IMR-90 (cell line): ENCODE measurements around the gene STX19. TPM values are rescaled to one million over a fixed set of nuclear protein-coding genes. Genes with fewer than 3 reads are reported as not detected.

Experiments used
- ATAC-seq: fragments of 200-7000 bp; cut with Tn5 transposase; 2 replicates; pipeline ENCODE4 v1.9.1; 2020; ENCODE audit warnings: low read depth, mild to moderate bottlenecking, moderate library complexity
- BruUV-seq: library from RNA; stranded (reverse); fragments of 400-500 nt; replicated peaks from 2 replicates; lab custom pipeline; 2021; lab: Mats Ljungman, UMichigan
- CTCF ChIA-PET: fragments of 300-600 bp; formaldehyde crosslinking; extraction: SDS; loops from one replicate; lab custom pipeline; 2021; ENCODE audit warnings: antibody characterized with exemption; lab: Yijun Ruan, JAX
- POLR2A ChIA-PET: fragments of 300-600 bp; sonication (Branson Sonifier 250); formaldehyde crosslinking; loops from one replicate; lab custom pipeline; 2022; ENCODE audit warnings: antibody characterized with exemption; ENCODE audit not compliant: unreplicated experiment; lab: Charles Lee
- DNase-seq: peaks from one replicate; pipeline ENCODE4 v3.0.0; 2013
- H2AFZ ChIP-seq: replicated peaks from 2 replicates; pipeline ENCODE3; 2013; ENCODE audit warnings: low read length, mild to moderate bottlenecking; ENCODE audit not compliant: poor library complexity
- H2AK5ac ChIP-seq: 2 replicates; pipeline ENCODE4 v1.6.1; 2013; ENCODE audit warnings: low read depth, low read length, inconsistent platforms
- H2AK9ac ChIP-seq: replicated peaks from 2 replicates; pipeline ENCODE3; 2013; ENCODE audit warnings: mild to moderate bottlenecking, low read depth, low read length, moderate library complexity; ENCODE audit not compliant: poor library complexity
- H2BK120ac ChIP-seq: 2 replicates; pipeline ENCODE4 v1.6.1; 2013; ENCODE audit warnings: low read depth, low read length, inconsistent platforms
- H2BK15ac ChIP-seq: 3 replicates; pipeline ENCODE4 v1.6.1; 2013; ENCODE audit warnings: low read depth, low read length, inconsistent platforms
- H2BK20ac ChIP-seq: 2 replicates; pipeline ENCODE4 v1.6.1; 2013; ENCODE audit warnings: low read depth, mild to moderate bottlenecking, inconsistent platforms, low read length, moderate library complexity
- H2BK5ac ChIP-seq: 2 replicates; pipeline ENCODE4 v1.6.1; 2013; ENCODE audit warnings: mild to moderate bottlenecking, low read depth, low read length, inconsistent platforms; ENCODE audit not compliant: poor library complexity, severe bottlenecking
- H3K14ac ChIP-seq: replicated peaks from 2 replicates; pipeline ENCODE4 v1.6.1; 2013; ENCODE audit warnings: low read depth, low read length, inconsistent platforms
- H3K18ac ChIP-seq: 2 replicates; pipeline ENCODE4 v1.6.1; 2013; ENCODE audit warnings: low read depth, low read length, control low read depth
- H3K23ac ChIP-seq: 2 replicates; pipeline ENCODE4 v1.6.1; 2013; ENCODE audit warnings: low read depth, low read length, inconsistent platforms
- H3K27ac ChIP-seq: 2 replicates; pipeline ENCODE4 v1.5.1; 2013; ENCODE audit warnings: mild to moderate bottlenecking, control low read depth, low read length; ENCODE audit not compliant: insufficient read depth
- H3K27me3 ChIP-seq: 2 replicates; pipeline ENCODE4 v1.6.1; 2013; ENCODE audit warnings: low read length; ENCODE audit not compliant: control insufficient read depth, insufficient read depth
- H3K36me3 ChIP-seq: 2 replicates; pipeline ENCODE4 v1.6.1; 2013; ENCODE audit warnings: low read length, mixed read lengths; ENCODE audit not compliant: control insufficient read depth, insufficient read depth
- H3K4ac ChIP-seq: 2 replicates; pipeline ENCODE4 v1.6.1; 2013; ENCODE audit warnings: low read depth, low read length, inconsistent platforms
- H3K4me1 ChIP-seq: 2 replicates; pipeline ENCODE4 v1.6.1; 2013; ENCODE audit warnings: low read length, mixed read lengths; ENCODE audit not compliant: control insufficient read depth, insufficient read depth
- H3K4me2 ChIP-seq: 2 replicates; pipeline ENCODE4 v1.6.1; 2013; ENCODE audit warnings: low read depth, mild to moderate bottlenecking, control low read depth, low read length, moderate library complexity
- H3K4me3 ChIP-seq: 2 replicates; pipeline ENCODE4 v1.5.1; 2013; ENCODE audit warnings: low read depth, mild to moderate bottlenecking, control low read depth, low read length, moderate library complexity; ENCODE audit not compliant: insufficient read depth
- H3K56ac ChIP-seq: 2 replicates; pipeline ENCODE4 v1.6.1; 2013; ENCODE audit warnings: low read length, inconsistent platforms; ENCODE audit not compliant: insufficient read depth; ENCODE audit errors: extremely low read depth
- H3K79me1 ChIP-seq, 2 experiments: 2 replicates each; pipeline ENCODE4 v1.6.1; 2013; ENCODE audit warnings: low read length in 2 of 2, inconsistent platforms in 1 of 2, low read depth in 1 of 2
- H3K9ac ChIP-seq: 2 replicates; pipeline ENCODE4 v1.6.1; 2013; ENCODE audit warnings: low read depth, low read length, control low read depth
- H3K9me1 ChIP-seq: 2 replicates; pipeline ENCODE4 v1.6.1; 2013; ENCODE audit warnings: low read length, inconsistent platforms; ENCODE audit not compliant: insufficient read depth
- H3K9me3 ChIP-seq: 2 replicates; pipeline ENCODE4 v1.6.1; 2013; ENCODE audit warnings: low read length; ENCODE audit not compliant: control insufficient read depth, insufficient read depth
- H4K20me1 ChIP-seq: 2 replicates; pipeline ENCODE4 v1.6.1; 2013; ENCODE audit warnings: low read length, inconsistent platforms; ENCODE audit not compliant: insufficient read depth
- H4K5ac ChIP-seq: 2 replicates; pipeline ENCODE4 v1.6.1; 2013; ENCODE audit warnings: mild to moderate bottlenecking, low read depth, low read length, control low read depth
- H4K8ac ChIP-seq, 2 experiments: 2 replicates each; pipeline ENCODE4 v1.6.1; 2013; ENCODE audit warnings: low read depth in 2 of 2, low read length in 2 of 2, control low read depth in 1 of 2, inconsistent platforms in 1 of 2
- H4K91ac ChIP-seq: 2 replicates; pipeline ENCODE4 v1.6.1; 2013; ENCODE audit warnings: low read depth, low read length, inconsistent platforms; ENCODE audit not compliant: insufficient read depth
- BHLHE40 ChIP-seq: fragments of 150-350 bp; IDR thresholded peaks from 2 replicates; pipeline ENCODE4 v1.6.1; 2016; ENCODE audit warnings: mild to moderate bottlenecking, low read depth, low read length
- CEBPB ChIP-seq: IDR thresholded peaks from 2 replicates; pipeline ENCODE4 v1.6.1; 2012; ENCODE audit warnings: low read depth, low read length, improper control_type of control experiment
- CHD1 ChIP-seq: IDR thresholded peaks from 2 replicates; pipeline ENCODE4 v1.6.1; 2012; ENCODE audit warnings: low read depth, low read length, improper control_type of control experiment
- FOS ChIP-seq: fragments of 150-350 bp; IDR thresholded peaks from 2 replicates; pipeline ENCODE4 v1.6.1; 2016; ENCODE audit warnings: low read depth, low read length
- MAFK ChIP-seq: IDR thresholded peaks from 2 replicates; pipeline ENCODE4 v1.6.1; 2012; ENCODE audit warnings: low read depth, low read length, improper control_type of control experiment
- MAZ ChIP-seq: IDR thresholded peaks from 2 replicates; pipeline ENCODE4 v1.6.1; 2012; ENCODE audit warnings: low read depth, mild to moderate bottlenecking, low read length, improper control_type of control experiment, moderate library complexity, borderline replicate concordance
- MXI1 ChIP-seq: IDR thresholded peaks from 2 replicates; pipeline ENCODE4 v1.6.1; 2012; ENCODE audit warnings: low read depth, mild to moderate bottlenecking, low read length, moderate library complexity, borderline replicate concordance
- NFE2L2 ChIP-seq: fragments of 150-350 bp; IDR thresholded peaks from 2 replicates; pipeline ENCODE4 v1.6.1; 2016; ENCODE audit warnings: low read depth, mild to moderate bottlenecking, low read length
- POLR2A ChIP-seq: IDR thresholded peaks from 2 replicates; pipeline ENCODE4 v1.6.1; 2012; ENCODE audit warnings: mild to moderate bottlenecking, low read depth, low read length
- RAD21 ChIP-seq: IDR thresholded peaks from 2 replicates; pipeline ENCODE4 v1.6.1; 2012; ENCODE audit warnings: low read length, improper control_type of control experiment
- RCOR1 ChIP-seq: IDR thresholded peaks from 2 replicates; pipeline ENCODE4 v1.6.1; 2012; ENCODE audit warnings: mild to moderate bottlenecking, low read length, improper control_type of control experiment; ENCODE audit not compliant: insufficient replicate concordance
- RFX5 ChIP-seq: IDR thresholded peaks from 2 replicates; pipeline ENCODE4 v1.8.0; 2012; ENCODE audit warnings: low read depth, mild to moderate bottlenecking, low read length, moderate library complexity
- SMC3 ChIP-seq: fragments of 150-350 bp; IDR thresholded peaks from 2 replicates; pipeline ENCODE4 v1.6.1; 2016; ENCODE audit warnings: low read depth, mild to moderate bottlenecking, antibody characterized with exemption, low read length, moderate library complexity
- WGBS, 2 experiments: methylation state at CpG; one replicate each; pipeline versions ENCODE4 v1.1.5 to v1.1.7; 2013; ENCODE audit warnings: missing lambda C conversion rate in 2 of 2; ENCODE audit not compliant: insufficient read length in 1 of 2; ENCODE audit errors: extremely low coverage in 2 of 2; 5-methylcytosine and 5-hydroxymethylcytosine counted together
- dilution Hi-C: fragments of 300-500 bp; cut with HindIII; formaldehyde crosslinking; loops from one replicate; pipeline ENCODE4 v1.14.3; 2018; ENCODE audit warnings: low sequenced_read_pairs; ENCODE audit not compliant: unreplicated experiment
- in situ Hi-C: fragments of 300-500 bp; cut with MboI; formaldehyde crosslinking; loops from 3 replicates; pipeline ENCODE4 v1.14.3; 2019; ENCODE audit warnings: low sequenced_read_pairs, inconsistent platforms, mixed read lengths
- intact Hi-C: fragments of 100-400 bp; cut with micrococcal nuclease; formaldehyde crosslinking; loops from 2 replicates; pipeline ENCODE4 v1.10.0; 2022
- polyA plus RNA-seq, 3 experiments: library from polyadenylated mRNA; depleted of rRNA; stranded (reverse); fragments of >200 nt; gene quantifications; 2 replicates each; pipeline ENCODE4 v1.2.3, GENCODE V29; 2012; ENCODE audit warnings: low replicate concordance in 1 of 3
- total RNA-seq: library from RNA; depleted of rRNA; stranded (reverse); fragments of >200 nt; gene quantifications from 2 replicates; pipeline ENCODE4 v1.2.3, GENCODE V29; 2012
- TF ChIP-seq, protein P1 (sequence below): fragments of 150-350 bp; IDR thresholded peaks from 2 replicates; pipeline ENCODE4 v1.6.1; 2017; ENCODE audit warnings: mild to moderate bottlenecking, antibody characterized with exemption, low read length, low read depth
- TF ChIP-seq, protein P2 (sequence below): fragments of 150-350 bp; IDR thresholded peaks from 2 replicates; pipeline ENCODE4 v1.6.1; 2016; ENCODE audit warnings: low read depth, mild to moderate bottlenecking, low read length, moderate library complexity, borderline replicate concordance
- TF ChIP-seq, protein P3 (sequence below): conservative IDR thresholded peaks from 2 replicates; pipeline ENCODE4 v1.5.1; 2012; ENCODE audit warnings: mild to moderate bottlenecking, low read depth, low read length, improper control_type of control experiment

Gene STX19
- total and polyA plus RNA-seq, 2 of the 4 experiments (the other 2 are of a cell fraction), result not detected

DNA sequence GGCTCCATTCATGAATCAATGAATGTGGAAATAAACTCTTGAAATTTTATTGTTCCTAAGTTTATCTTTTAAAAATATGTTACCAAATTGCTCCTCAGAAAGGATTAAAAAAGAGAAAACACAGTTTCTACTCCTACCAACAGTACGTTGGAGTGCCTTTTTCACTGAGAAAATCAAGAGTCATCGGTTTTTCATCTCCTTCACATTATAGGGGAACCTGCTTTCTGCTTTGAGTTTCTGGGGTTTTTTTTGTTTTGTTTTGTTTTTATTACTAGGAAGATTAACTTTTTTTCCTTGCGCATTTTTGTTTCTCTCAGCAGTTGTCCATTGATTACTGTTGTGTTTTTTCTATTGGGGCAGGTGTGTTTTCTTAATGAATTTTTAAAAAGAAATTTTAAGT is 45.0 kb downstream of the STX19 start:
- dilution Hi-C loops, result no loop called here
- ChIA-PET POLR2A (no interaction called here), CTCF (no interaction called here)
- H3K14ac ChIP-seq, result no peak overlapping the region
- no peaks in the 10 kb centered on the region for H3K27me3 ChIP-seq
- peaks cover 7 to 18% of the 10 kb centered on the region in 2 experiments for H3K79me1 ChIP-seq
- H2BK15ac ChIP-seq, result no peak overlapping the region
- WGBS, 2 experiments, result no CpG with 5 or more reads among the region's 3 CpGs
- H3K4me1 ChIP-seq, result peaks cover under 1% of the 10 kb centered on the region; the same call in 1 of the 2 replicates
- in situ Hi-C loops, result no loop called here
- no peak overlapping the region for H3K56ac ChIP-seq
- no peak overlapping the region for H2AK9ac ChIP-seq
- no peak overlapping the region for H2AK5ac ChIP-seq
- no peak for ATAC-seq
- H3K4me3 ChIP-seq, result no peak overlapping the region
- H2BK20ac ChIP-seq, result no peak overlapping the region
- intact Hi-C loops, result no loop called here
- H4K8ac ChIP-seq, result no peak overlapping the region
- no peaks in the 10 kb centered on the region for H3K9me3 ChIP-seq
- H3K27ac ChIP-seq, result no peak overlapping the region
- no peak overlapping the region for H3K4ac ChIP-seq
- no peak overlapping the region for H2AFZ ChIP-seq
- no peak overlapping the region for H2BK120ac ChIP-seq
- no peaks in the 10 kb centered on the region for H3K36me3 ChIP-seq
- no peak overlapping the region for H4K91ac ChIP-seq
- DNase-seq, result no peak
- H3K23ac ChIP-seq, result no peak overlapping the region
- peaks cover 3% of the 10 kb centered on the region; the same call in 1 of the 2 replicates for H3K9me1 ChIP-seq
- no peak overlapping the region for H3K4me2 ChIP-seq
- no peak overlapping the region for H2BK5ac ChIP-seq
- H3K18ac ChIP-seq, result no peak overlapping the region
- no peaks in the 10 kb centered on the region for H4K20me1 ChIP-seq
- TF ChIP-seq CHD1 (no peak), SMC3 (no peak), POLR2A (no peak), NFE2L2 (no peak), BHLHE40 (no peak), CEBPB (no peak), MAZ (no peak), RFX5 (no peak), MXI1 (no peak), FOS (no peak), RCOR1 (no peak), MAFK (no peak), RAD21 (no peak)
- TF ChIP-seq, protein P1, sequence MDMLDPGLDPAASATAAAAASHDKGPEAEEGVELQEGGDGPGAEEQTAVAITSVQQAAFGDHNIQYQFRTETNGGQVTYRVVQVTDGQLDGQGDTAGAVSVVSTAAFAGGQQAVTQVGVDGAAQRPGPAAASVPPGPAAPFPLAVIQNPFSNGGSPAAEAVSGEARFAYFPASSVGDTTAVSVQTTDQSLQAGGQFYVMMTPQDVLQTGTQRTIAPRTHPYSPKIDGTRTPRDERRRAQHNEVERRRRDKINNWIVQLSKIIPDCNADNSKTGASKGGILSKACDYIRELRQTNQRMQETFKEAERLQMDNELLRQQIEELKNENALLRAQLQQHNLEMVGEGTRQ, result no peak
- TF ChIP-seq, protein P2, sequence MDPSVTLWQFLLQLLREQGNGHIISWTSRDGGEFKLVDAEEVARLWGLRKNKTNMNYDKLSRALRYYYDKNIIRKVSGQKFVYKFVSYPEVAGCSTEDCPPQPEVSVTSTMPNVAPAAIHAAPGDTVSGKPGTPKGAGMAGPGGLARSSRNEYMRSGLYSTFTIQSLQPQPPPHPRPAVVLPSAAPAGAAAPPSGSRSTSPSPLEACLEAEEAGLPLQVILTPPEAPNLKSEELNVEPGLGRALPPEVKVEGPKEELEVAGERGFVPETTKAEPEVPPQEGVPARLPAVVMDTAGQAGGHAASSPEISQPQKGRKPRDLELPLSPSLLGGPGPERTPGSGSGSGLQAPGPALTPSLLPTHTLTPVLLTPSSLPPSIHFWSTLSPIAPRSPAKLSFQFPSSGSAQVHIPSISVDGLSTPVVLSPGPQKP, result no peak
- TF ChIP-seq, protein P3, sequence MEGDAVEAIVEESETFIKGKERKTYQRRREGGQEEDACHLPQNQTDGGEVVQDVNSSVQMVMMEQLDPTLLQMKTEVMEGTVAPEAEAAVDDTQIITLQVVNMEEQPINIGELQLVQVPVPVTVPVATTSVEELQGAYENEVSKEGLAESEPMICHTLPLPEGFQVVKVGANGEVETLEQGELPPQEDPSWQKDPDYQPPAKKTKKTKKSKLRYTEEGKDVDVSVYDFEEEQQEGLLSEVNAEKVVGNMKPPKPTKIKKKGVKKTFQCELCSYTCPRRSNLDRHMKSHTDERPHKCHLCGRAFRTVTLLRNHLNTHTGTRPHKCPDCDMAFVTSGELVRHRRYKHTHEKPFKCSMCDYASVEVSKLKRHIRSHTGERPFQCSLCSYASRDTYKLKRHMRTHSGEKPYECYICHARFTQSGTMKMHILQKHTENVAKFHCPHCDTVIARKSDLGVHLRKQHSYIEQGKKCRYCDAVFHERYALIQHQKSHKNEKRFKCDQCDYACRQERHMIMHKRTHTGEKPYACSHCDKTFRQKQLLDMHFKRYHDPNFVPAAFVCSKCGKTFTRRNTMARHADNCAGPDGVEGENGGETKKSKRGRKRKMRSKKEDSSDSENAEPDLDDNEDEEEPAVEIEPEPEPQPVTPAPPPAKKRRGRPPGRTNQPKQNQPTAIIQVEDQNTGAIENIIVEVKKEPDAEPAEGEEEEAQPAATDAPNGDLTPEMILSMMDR, result no peak
- no TSS peak for BruUV-seq
- H4K5ac ChIP-seq, result no peak overlapping the region
- H3K9ac ChIP-seq, result no peak overlapping the region
